HepG2 (cell line): ENCODE data around the gene TAF6. TPM values are rescaled to one million over a fixed set of nuclear protein-coding genes. Genes with fewer than 3 reads are reported as not detected.

Source experiments
- BCL6 ChIP-seq: IDR thresholded peaks from 2 replicates; pipeline ENCODE4 v1.6.1; 2016; ENCODE audit warnings: missing genetic modification reagents, missing compliant biosample characterization
- ELF3 ChIP-seq: IDR thresholded peaks from 2 replicates; pipeline ENCODE4 v1.6.1; 2016; ENCODE audit warnings: missing genetic modification reagents, missing compliant biosample characterization
- ERF ChIP-seq: IDR thresholded peaks from 2 replicates; pipeline ENCODE4 v1.6.1; 2018; ENCODE audit warnings: missing biosample characterization, missing genetic modification reagents
- GATAD1 ChIP-seq: IDR thresholded peaks from 2 replicates; pipeline ENCODE4 v1.6.1; 2016; ENCODE audit warnings: missing genetic modification reagents, missing compliant biosample characterization
- IRF2 ChIP-seq: IDR thresholded peaks from 2 replicates; pipeline ENCODE4 v1.6.1; 2018; ENCODE audit warnings: missing genetic modification reagents, missing compliant biosample characterization
- JARID2 ChIP-seq: sonication (generic); formaldehyde crosslinking; IDR thresholded peaks from 2 replicates; pipeline ENCODE4 v1.8.1; 2023; ENCODE audit warnings: missing genetic modification reagents, inconsistent platforms; ENCODE audit not compliant: insufficient replicate concordance
- KDM2A ChIP-seq: sonication (generic); formaldehyde crosslinking; IDR thresholded peaks from 2 replicates; pipeline ENCODE4 v1.4.0; 2020; ENCODE audit warnings: low read depth, missing genetic modification reagents, borderline replicate concordance
- KLF15 ChIP-seq: sonication (generic); formaldehyde crosslinking; IDR thresholded peaks from 2 replicates; pipeline ENCODE4 v1.8.1; 2023; ENCODE audit warnings: borderline replicate concordance, mild to moderate bottlenecking, inconsistent platforms, missing genetic modification reagents, mixed read lengths
- KLF16 ChIP-seq, 2 experiments: sonication (generic) in 1 of 2; formaldehyde crosslinking in 1 of 2; IDR thresholded peaks; 2 replicates each; pipeline versions ENCODE4 v1.6.1 to v1.8.0; 2016 to 2023; ENCODE audit warnings: missing genetic modification reagents in 2 of 2, missing compliant biosample characterization in 1 of 2
- MLLT10 ChIP-seq: sonication (generic); formaldehyde crosslinking; IDR thresholded peaks from 2 replicates; pipeline ENCODE4 v1.4.0; 2020; ENCODE audit warnings: missing genetic modification reagents
- ONECUT2 ChIP-seq: sonication (generic); formaldehyde crosslinking; IDR thresholded peaks from 2 replicates; pipeline ENCODE4 v1.4.0; 2020; ENCODE audit warnings: missing genetic modification reagents
- PLRG1 ChIP-seq: fragments of 450-650 bp; conservative IDR thresholded peaks from 2 replicates; pipeline ENCODE4 v1.6.1; 2016
- RFXAP ChIP-seq: sonication (generic); formaldehyde crosslinking; IDR thresholded peaks from 2 replicates; pipeline ENCODE4 v1.4.0; 2020; ENCODE audit warnings: missing genetic modification reagents, borderline replicate concordance
- SAP130 ChIP-seq: IDR thresholded peaks from 2 replicates; pipeline ENCODE4 v1.6.1; 2016; ENCODE audit warnings: low read depth
- SRF ChIP-seq: IDR thresholded peaks from 2 replicates; pipeline ENCODE4 v1.6.1; 2011; ENCODE audit warnings: mild to moderate bottlenecking, low read depth, low read length, moderate library complexity
- TEAD3 ChIP-seq: optimal IDR thresholded peaks from 2 replicates; pipeline ENCODE3; 2016; ENCODE audit warnings: borderline replicate concordance
- TGIF2 ChIP-seq: IDR thresholded peaks from 2 replicates; pipeline ENCODE4 v1.6.1; 2016; ENCODE audit warnings: control low read depth, missing compliant biosample characterization
- THAP11 ChIP-seq: IDR thresholded peaks from 2 replicates; pipeline ENCODE4 v1.6.1; 2016; ENCODE audit warnings: missing biosample characterization, missing genetic modification reagents
- XRCC5 ChIP-seq: fragments of 200-400 bp; formaldehyde crosslinking; optimal IDR thresholded peaks from 2 replicates; pipeline ENCODE3; 2017; ENCODE audit warnings: mild to moderate bottlenecking, low read length
- ZMAT3 ChIP-seq: sonication (generic); formaldehyde crosslinking; conservative IDR thresholded peaks from 2 replicates; pipeline ENCODE4 v1.7.0; 2021; ENCODE audit warnings: missing genetic modification reagents
- ZNF331 ChIP-seq: sonication (generic); formaldehyde crosslinking; IDR thresholded peaks from 2 replicates; pipeline ENCODE4 v1.4.0; 2020; ENCODE audit warnings: missing genetic modification reagents
- ZNF652 ChIP-seq: IDR thresholded peaks from 2 replicates; pipeline ENCODE4 v1.6.1; 2016; ENCODE audit warnings: low read depth, borderline replicate concordance
- polyA plus RNA-seq, 8 experiments: library from polyadenylated mRNA; depleted of rRNA in 3 of 8; stranded (reverse) in 7 of 8; unstranded in 1 of 8; fragments of >200 nt; fragmentation: Illumina TruSeq in 4 of 8; extraction: Trizol in 4 of 8; gene quantifications; 2 replicates each; pipeline versions ENCODE4 v1.2.1 to v1.2.3, GENCODE V29; 2011 to 2016; ENCODE audit warnings: low read depth in 4 of 8, missing spikeins in 1 of 8, mixed read lengths in 1 of 8; ENCODE audit not compliant: insufficient read depth in 1 of 8
- total RNA-seq, 5 experiments: library from RNA; depleted of rRNA; stranded (reverse); fragments of >200 nt; fragmentation: Illumina TruSeq; extraction: Trizol; gene quantifications; 2 replicates each; pipeline ENCODE4 v1.2.3, GENCODE V29; 2016; ENCODE audit warnings: low read depth in 1 of 5
- TF ChIP-seq, protein P1 (sequence below): IDR thresholded peaks from 2 replicates; pipeline ENCODE4 v1.6.1; 2018; ENCODE audit warnings: missing genetic modification reagents
- TF ChIP-seq, protein P2 (sequence below), 2 experiments: sonication (generic) in 1 of 2; formaldehyde crosslinking in 1 of 2; IDR thresholded peaks; 2 replicates each; pipeline versions ENCODE4 v1.4.0 to v1.6.1; 2018 to 2020; ENCODE audit warnings: missing genetic modification reagents in 2 of 2, borderline replicate concordance in 1 of 2, low read depth in 1 of 2, mild to moderate bottlenecking in 1 of 2, missing biosample characterization in 1 of 2
- TF ChIP-seq, protein P3 (sequence below): sonication (generic); formaldehyde crosslinking; IDR thresholded peaks from 2 replicates; pipeline ENCODE4 v1.4.0; 2020; ENCODE audit warnings: mild to moderate bottlenecking, missing genetic modification reagents
- TF ChIP-seq, protein P4 (sequence below): sonication (generic); formaldehyde crosslinking; IDR thresholded peaks from 2 replicates; pipeline ENCODE4 v1.5.0; 2020; ENCODE audit warnings: missing genetic modification reagents

The TAF6 gene
- total and polyA plus RNA-seq, 2 of the 13 experiments (the other 11 are each of a cell fraction or from before 2014, with no cell fraction given), result 12.9 to 18.8 TPM

DNA sequence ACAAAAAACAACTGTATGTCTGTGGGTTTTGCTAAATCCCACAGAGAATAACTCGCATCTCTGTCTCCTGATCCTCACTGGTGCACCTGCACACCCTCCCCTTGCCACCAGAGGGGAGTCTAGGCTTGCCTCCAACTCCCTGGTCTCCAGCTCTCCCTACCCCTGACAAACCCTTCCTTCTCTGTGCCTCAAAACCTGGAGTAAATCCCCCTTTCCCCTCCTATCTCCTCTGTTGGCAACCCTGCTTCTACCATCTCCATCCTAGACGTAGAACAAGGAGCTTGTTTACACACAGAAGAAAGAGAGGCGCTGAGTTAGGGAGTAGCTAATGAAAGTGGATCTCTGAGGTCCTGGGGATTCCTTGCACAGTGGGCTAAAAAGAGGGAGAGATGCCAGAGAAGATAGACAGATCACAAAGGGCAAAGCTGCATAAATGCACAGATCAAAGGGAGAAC is 13.6 kb upstream of the TAF6 start (continued):
- 0 out of 2 replicates have a peak, but pooled peaks have one; percentile 14 for TF ChIP-seq ELF3
- TF ChIP-seq PLRG1, result no peak
- no peak for TF ChIP-seq ZMAT3 (CRISPR knock-in tag)
- no peak for TF ChIP-seq KLF15 (CRISPR knock-in tag)
- 0 out of 2 replicates have a peak, but pooled peaks have one; percentile 32 for TF ChIP-seq TGIF2 (CRISPR knock-in tag)
- TF ChIP-seq, protein P1, sequence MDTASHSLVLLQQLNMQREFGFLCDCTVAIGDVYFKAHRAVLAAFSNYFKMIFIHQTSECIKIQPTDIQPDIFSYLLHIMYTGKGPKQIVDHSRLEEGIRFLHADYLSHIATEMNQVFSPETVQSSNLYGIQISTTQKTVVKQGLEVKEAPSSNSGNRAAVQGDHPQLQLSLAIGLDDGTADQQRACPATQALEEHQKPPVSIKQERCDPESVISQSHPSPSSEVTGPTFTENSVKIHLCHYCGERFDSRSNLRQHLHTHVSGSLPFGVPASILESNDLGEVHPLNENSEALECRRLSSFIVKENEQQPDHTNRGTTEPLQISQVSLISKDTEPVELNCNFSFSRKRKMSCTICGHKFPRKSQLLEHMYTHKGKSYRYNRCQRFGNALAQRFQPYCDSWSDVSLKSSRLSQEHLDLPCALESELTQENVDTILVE, result 0 out of 2 replicates have a peak, but pooled peaks have one; percentile 29
- TF ChIP-seq ZNF652 (CRISPR knock-in tag), result no peak
- TF ChIP-seq XRCC5, result peak; percentile 49
- TF ChIP-seq JARID2 (CRISPR knock-in tag), result no peak
- TF ChIP-seq KDM2A (CRISPR knock-in tag), result peak; percentile 45
- peak; percentile 77; the same call in 1 of the 2 replicates for TF ChIP-seq ERF (CRISPR knock-in tag)
- TF ChIP-seq GATAD1 (CRISPR knock-in tag), result 0 out of 2 replicates have a peak, but pooled peaks have one; percentile 27
- TF ChIP-seq KLF16 (CRISPR knock-in tag; IDR thresholded peaks at IDR 0.05), result peak in 1 of 2 experiments; percentile 49; a peak in 1 of 4 replicates
- TF ChIP-seq SAP130 (CRISPR knock-in tag), result 0 out of 2 replicates have a peak, but pooled peaks have one; percentile 30
- TF ChIP-seq BCL6 (CRISPR knock-in tag), result no peak
- TF ChIP-seq, protein P2, sequence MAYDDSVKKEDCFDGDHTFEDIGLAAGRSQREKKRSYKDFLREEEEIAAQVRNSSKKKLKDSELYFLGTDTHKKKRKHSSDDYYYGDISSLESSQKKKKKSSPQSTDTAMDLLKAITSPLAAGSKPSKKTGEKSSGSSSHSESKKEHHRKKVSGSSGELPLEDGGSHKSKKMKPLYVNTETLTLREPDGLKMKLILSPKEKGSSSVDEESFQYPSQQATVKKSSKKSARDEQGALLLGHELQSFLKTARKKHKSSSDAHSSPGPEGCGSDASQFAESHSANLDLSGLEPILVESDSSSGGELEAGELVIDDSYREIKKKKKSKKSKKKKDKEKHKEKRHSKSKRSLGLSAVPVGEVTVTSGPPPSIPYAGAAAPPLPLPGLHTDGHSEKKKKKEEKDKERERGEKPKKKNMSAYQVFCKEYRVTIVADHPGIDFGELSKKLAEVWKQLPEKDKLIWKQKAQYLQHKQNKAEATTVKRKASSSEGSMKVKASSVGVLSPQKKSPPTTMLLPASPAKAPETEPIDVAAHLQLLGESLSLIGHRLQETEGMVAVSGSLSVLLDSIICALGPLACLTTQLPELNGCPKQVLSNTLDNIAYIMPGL (CRISPR knock-in tag; IDR thresholded peaks at IDR 0.05; ENCODE audit: borderline replicate concordance in 1 of 2, low read depth in 1 of 2), result 0 out of 4 replicates have a peak, but pooled peaks of 1 of the 2 experiments have one; percentile 67
- peak; percentile 48; the same call in 1 of the 2 replicates for TF ChIP-seq ZNF331 (CRISPR knock-in tag)
- TF ChIP-seq, protein P3, sequence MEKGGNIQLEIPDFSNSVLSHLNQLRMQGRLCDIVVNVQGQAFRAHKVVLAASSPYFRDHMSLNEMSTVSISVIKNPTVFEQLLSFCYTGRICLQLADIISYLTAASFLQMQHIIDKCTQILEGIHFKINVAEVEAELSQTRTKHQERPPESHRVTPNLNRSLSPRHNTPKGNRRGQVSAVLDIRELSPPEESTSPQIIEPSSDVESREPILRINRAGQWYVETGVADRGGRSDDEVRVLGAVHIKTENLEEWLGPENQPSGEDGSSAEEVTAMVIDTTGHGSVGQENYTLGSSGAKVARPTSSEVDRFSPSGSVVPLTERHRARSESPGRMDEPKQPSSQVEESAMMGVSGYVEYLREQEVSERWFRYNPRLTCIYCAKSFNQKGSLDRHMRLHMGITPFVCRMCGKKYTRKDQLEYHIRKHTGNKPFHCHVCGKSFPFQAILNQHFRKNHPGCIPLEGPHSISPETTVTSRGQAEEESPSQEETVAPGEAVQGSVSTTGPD (CRISPR knock-in tag), result no peak
- TF ChIP-seq RFXAP, result 0 out of 2 replicates have a peak, but pooled peaks have one; percentile 25
- TF ChIP-seq, protein P4, sequence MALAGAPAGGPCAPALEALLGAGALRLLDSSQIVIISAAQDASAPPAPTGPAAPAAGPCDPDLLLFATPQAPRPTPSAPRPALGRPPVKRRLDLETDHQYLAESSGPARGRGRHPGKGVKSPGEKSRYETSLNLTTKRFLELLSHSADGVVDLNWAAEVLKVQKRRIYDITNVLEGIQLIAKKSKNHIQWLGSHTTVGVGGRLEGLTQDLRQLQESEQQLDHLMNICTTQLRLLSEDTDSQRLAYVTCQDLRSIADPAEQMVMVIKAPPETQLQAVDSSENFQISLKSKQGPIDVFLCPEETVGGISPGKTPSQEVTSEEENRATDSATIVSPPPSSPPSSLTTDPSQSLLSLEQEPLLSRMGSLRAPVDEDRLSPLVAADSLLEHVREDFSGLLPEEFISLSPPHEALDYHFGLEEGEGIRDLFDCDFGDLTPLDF, result no peak
- no peak for TF ChIP-seq ONECUT2 (CRISPR knock-in tag)
- TF ChIP-seq MLLT10, result no peak
- TF ChIP-seq TEAD3 (CRISPR knock-in tag), result peak; percentile 40
- TF ChIP-seq THAP11 (CRISPR knock-in tag), result peak; percentile 23; the same call in 1 of the 2 replicates
- no peak for TF ChIP-seq SRF
- 0 out of 2 replicates have a peak, but pooled peaks have one; percentile 34 for TF ChIP-seq IRF2 (CRISPR knock-in tag)
